PC-9 (cell line): Measurements from ENCODE around the gene ATP1B4. TPM values are rescaled to one million over a fixed set of nuclear protein-coding genes. Genes with fewer than 3 reads are reported as not detected.

Source experiments
- BruUV-seq: library from RNA; stranded (reverse); fragments of 400-500 nt; replicated peaks from 2 replicates; lab custom pipeline; 2021; lab: Mats Ljungman, UMichigan
- CTCF ChIA-PET: fragments of 300-600 bp; sonication (Branson Sonifier 250); formaldehyde crosslinking; loops from one replicate; lab custom pipeline; 2022; ENCODE audit warnings: antibody characterized with exemption; lab: Charles Lee
- POLR2A ChIA-PET: fragments of 300-600 bp; sonication (Branson Sonifier 250); formaldehyde crosslinking; loops from one replicate; lab custom pipeline; 2022; ENCODE audit warnings: antibody characterized with exemption; ENCODE audit not compliant: unreplicated experiment; lab: Charles Lee
- DNase-seq, 2 experiments: peaks; one replicate each; pipeline versions ENCODE4 v3.0.0 to v3.0.0-alpha.2; 2015 to 2022; ENCODE audit warnings: mixed read lengths in 1 of 2
- H2AFZ ChIP-seq: fragments of 200-600 bp; sonication (generic); 2 replicates; pipeline ENCODE4 v1.8.1; 2017; ENCODE audit warnings: antibody characterized with exemption
- H3F3A ChIP-seq: fragments of 200-600 bp; sonication (generic); 2 replicates; pipeline ENCODE4 v1.8.1; 2017; ENCODE audit warnings: antibody characterized with exemption, mild to moderate bottlenecking, low read depth; ENCODE audit not compliant: insufficient read depth
- H3K27ac ChIP-seq: fragments of 200-600 bp; sonication (generic); 2 replicates; pipeline ENCODE4 v1.6.1; 2016; ENCODE audit warnings: mixed run types
- H3K27me3 ChIP-seq: fragments of 200-600 bp; sonication (generic); 2 replicates; pipeline ENCODE4 v1.6.1; 2016; ENCODE audit warnings: low read depth, mixed run types; ENCODE audit not compliant: insufficient read depth
- H3K36me3 ChIP-seq: fragments of 200-600 bp; sonication (generic); 2 replicates; pipeline ENCODE4 v1.6.1; 2016; ENCODE audit warnings: low read depth, mixed run types
- H3K4me1 ChIP-seq: fragments of 200-600 bp; sonication (generic); replicated peaks from 2 replicates; pipeline ENCODE4 v1.6.1; 2016; ENCODE audit warnings: mixed run types; ENCODE audit not compliant: insufficient read depth
- H3K4me2 ChIP-seq: fragments of 200-600 bp; sonication (generic); 2 replicates; pipeline ENCODE4 v1.6.1; 2017; ENCODE audit warnings: mixed run types
- H3K4me3 ChIP-seq: fragments of 200-600 bp; sonication (generic); 2 replicates; pipeline ENCODE4 v1.6.1; 2016; ENCODE audit warnings: mixed run types
- H3K79me2 ChIP-seq: fragments of 200-600 bp; sonication (generic); 2 replicates; pipeline ENCODE4 v1.6.1; 2017; ENCODE audit warnings: low read depth, mixed run types
- H3K9me2 ChIP-seq: fragments of 200-600 bp; sonication (generic); 2 replicates; pipeline ENCODE4 v1.8.1; 2017; ENCODE audit warnings: mild to moderate bottlenecking; ENCODE audit not compliant: insufficient read depth
- H3K9me3 ChIP-seq: fragments of 200-600 bp; sonication (generic); 2 replicates; pipeline ENCODE4 v1.8.1; 2016; ENCODE audit warnings: low read depth; ENCODE audit not compliant: insufficient read depth
- H4K20me1 ChIP-seq: fragments of 200-600 bp; sonication (generic); 2 replicates; pipeline ENCODE4 v1.8.1; 2017; ENCODE audit not compliant: insufficient read depth
- EZH2 ChIP-seq: fragments of 200-600 bp; sonication (generic); IDR thresholded peaks from 2 replicates; pipeline ENCODE4 v1.8.0; 2017; ENCODE audit warnings: antibody characterized with exemption, low read depth
- intact Hi-C: fragments of 100-400 bp; cut with micrococcal nuclease; formaldehyde crosslinking; loops from one replicate; pipeline ENCODE4 v1.10.0; 2022; ENCODE audit not compliant: unreplicated experiment
- total RNA-seq: library from RNA; stranded (reverse); gene quantifications from 2 replicates; pipeline ENCODE4 v1.2.3, GENCODE V29; 2021
- TF ChIP-seq, protein P1 (sequence below): fragments of 200-600 bp; sonication (generic); conservative IDR thresholded peaks from 2 replicates; pipeline ENCODE4 v1.6.1; 2017; ENCODE audit warnings: mixed run types, antibody characterized with exemption, mild to moderate bottlenecking, moderate library complexity

The ATP1B4 gene
- total RNA-seq, 1 experiment from 2014 or later: not detected

DNA sequence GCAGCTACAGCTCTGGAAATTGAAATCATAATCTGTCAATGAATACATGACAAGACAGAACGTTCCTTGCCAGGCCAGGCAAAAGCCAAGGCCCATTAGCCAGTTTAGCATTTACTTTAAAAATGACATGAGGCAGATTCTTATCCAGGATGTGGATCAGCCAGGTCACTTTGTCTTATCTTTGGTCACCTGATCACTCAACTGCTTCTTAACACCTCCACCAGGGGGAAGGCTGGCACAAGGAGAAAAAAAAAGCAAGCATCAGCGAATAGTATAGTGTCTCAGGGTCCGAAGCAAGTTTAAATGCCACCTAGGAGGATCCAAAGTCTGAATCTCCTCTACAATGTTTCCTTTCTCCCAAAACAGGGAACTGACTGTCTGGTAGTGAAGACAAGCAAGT lies 18.8 kb downstream of the ATP1B4 start:
- Histone ChIP-seq H4K20me1 (no peaks in the 10 kb centered on the region), H3K9me3 (no peaks in the 10 kb centered on the region), H3K4me2 (no peak overlapping the region), H3K4me3 (no peak overlapping the region), H3K9me2 (no peaks in the 10 kb centered on the region), H2AFZ (no peak overlapping the region), H3F3A (no peaks in the 10 kb centered on the region), H3K27me3 (peaks cover 23% of the 10 kb centered on the region; the same call in 1 of the 2 replicates), H3K27ac (no peak overlapping the region), H3K79me2 (no peaks in the 10 kb centered on the region), H3K36me3 (no peaks in the 10 kb centered on the region), H3K4me1 (no peaks in the 10 kb centered on the region)
- intact Hi-C loops: loop anchor here (5.0 kb wide), 1 partner anchor 107 kb away; no protein-coding TSS in a partner anchor
- TF ChIP-seq EZH2: no peak
- TF ChIP-seq, protein P1, sequence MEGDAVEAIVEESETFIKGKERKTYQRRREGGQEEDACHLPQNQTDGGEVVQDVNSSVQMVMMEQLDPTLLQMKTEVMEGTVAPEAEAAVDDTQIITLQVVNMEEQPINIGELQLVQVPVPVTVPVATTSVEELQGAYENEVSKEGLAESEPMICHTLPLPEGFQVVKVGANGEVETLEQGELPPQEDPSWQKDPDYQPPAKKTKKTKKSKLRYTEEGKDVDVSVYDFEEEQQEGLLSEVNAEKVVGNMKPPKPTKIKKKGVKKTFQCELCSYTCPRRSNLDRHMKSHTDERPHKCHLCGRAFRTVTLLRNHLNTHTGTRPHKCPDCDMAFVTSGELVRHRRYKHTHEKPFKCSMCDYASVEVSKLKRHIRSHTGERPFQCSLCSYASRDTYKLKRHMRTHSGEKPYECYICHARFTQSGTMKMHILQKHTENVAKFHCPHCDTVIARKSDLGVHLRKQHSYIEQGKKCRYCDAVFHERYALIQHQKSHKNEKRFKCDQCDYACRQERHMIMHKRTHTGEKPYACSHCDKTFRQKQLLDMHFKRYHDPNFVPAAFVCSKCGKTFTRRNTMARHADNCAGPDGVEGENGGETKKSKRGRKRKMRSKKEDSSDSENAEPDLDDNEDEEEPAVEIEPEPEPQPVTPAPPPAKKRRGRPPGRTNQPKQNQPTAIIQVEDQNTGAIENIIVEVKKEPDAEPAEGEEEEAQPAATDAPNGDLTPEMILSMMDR: peak; percentile 67
- ChIA-PET CTCF (no interaction called here), POLR2A (interaction anchor here (0.7 kb wide), 1 partner anchor 181 kb away, joined by 5 read pairs; no protein-coding TSS in a partner anchor)
- no TSS peak for BruUV-seq
- DNase-seq: peak in 1 of 2 experiments; percentile 40

DNA sequence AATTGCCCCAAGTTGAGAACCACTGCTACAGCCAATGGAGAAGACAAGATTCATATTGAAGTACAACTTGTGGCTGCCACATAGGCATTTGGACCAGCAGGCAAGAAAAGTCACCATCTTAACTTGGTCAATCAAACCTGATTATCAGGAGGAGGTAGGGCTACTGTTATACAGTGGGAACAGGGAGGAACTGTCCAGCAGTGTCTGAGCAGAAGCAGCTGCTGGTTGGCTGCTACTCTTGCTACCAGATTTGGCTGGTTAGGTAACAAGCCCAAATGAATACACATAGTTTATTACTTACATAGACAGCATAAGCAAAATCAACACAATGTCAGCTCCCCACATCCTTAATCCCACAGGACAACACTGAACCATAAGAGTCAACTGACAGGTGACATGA lies 39.4 kb downstream of the ATP1B4 start:
- Histone ChIP-seq H3K4me2 (no peak overlapping the region), H3K27me3 (no peaks in the 10 kb centered on the region), H3K36me3 (no peaks in the 10 kb centered on the region), H4K20me1 (no peaks in the 10 kb centered on the region), H3K9me3 (peaks cover 6% of the 10 kb centered on the region; the same call in 1 of the 2 replicates), H3K4me3 (no peak overlapping the region), H3K9me2 (no peaks in the 10 kb centered on the region), H3K4me1 (no peaks in the 10 kb centered on the region), H3K79me2 (no peaks in the 10 kb centered on the region), H2AFZ (no peak overlapping the region), H3K27ac (no peak overlapping the region), H3F3A (no peaks in the 10 kb centered on the region)
- intact Hi-C loops: no loop called here
- POLR2A ChIA-PET: no interaction called here
- no peak for TF ChIP-seq EZH2
- TF ChIP-seq, protein P1: no peak
- CTCF ChIA-PET: no interaction called here
- BruUV-seq: no TSS peak
- no peak for DNase-seq

DNA sequence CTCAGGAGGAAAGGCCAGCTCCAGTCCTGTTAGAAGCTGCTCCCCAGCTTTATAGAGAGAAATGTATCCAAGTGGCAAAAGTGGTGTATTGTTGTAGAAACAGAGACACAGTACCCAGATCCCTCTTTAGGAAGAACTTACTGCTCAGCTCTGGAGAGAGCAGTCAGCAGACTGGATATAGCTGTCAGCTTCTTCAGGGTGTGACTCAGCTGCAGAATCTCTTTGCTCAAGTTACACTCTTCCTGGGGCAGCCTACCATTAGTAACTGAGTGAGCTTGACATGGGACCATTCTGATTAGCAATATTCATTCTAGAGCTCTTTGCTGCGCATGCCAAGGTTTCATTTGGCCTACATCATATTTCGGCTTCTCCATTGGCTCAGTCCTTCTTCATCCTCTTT lies 40.5 kb downstream of the ATP1B4 start:
- H3K27me3 ChIP-seq: no peaks in the 10 kb centered on the region
- H3F3A ChIP-seq: no peaks in the 10 kb centered on the region
- H3K27ac ChIP-seq: no peak overlapping the region
- peaks cover 6% of the 10 kb centered on the region; the same call in 1 of the 2 replicates for H3K9me3 ChIP-seq
- H3K79me2 ChIP-seq: no peaks in the 10 kb centered on the region
- no peak overlapping the region for H3K4me2 ChIP-seq
- no peaks in the 10 kb centered on the region for H3K36me3 ChIP-seq
- BruUV-seq: no TSS peak
- H3K4me3 ChIP-seq: no peak overlapping the region
- no peak overlapping the region for H2AFZ ChIP-seq
- POLR2A ChIA-PET: interaction anchor here (0.7 kb wide), 1 partner anchor 372 kb away, joined by 3 read pairs; no protein-coding TSS in a partner anchor
- no peaks in the 10 kb centered on the region for H3K9me2 ChIP-seq
- no peak for DNase-seq
- CTCF ChIA-PET: no interaction called here
- H4K20me1 ChIP-seq: no peaks in the 10 kb centered on the region
- no peaks in the 10 kb centered on the region for H3K4me1 ChIP-seq
- intact Hi-C loops: no loop called here
- TF ChIP-seq, protein P1: no peak
- TF ChIP-seq EZH2: no peak
